Hepatic stellate cell (primary cell): ENCODE measurements around the gene CLSTN1.
"Not testable (repeated sequence)": the region's sequence is repeated elsewhere in the genome, so short reads cannot be mapped to it uniquely, and the experiment has no call there.

Experiments used
- DNase-seq: peaks from one replicate; pipeline ENCODE4 v3.0.0; 2011; ENCODE audit warnings: low spot score

Gene CLSTN1

DNA sequence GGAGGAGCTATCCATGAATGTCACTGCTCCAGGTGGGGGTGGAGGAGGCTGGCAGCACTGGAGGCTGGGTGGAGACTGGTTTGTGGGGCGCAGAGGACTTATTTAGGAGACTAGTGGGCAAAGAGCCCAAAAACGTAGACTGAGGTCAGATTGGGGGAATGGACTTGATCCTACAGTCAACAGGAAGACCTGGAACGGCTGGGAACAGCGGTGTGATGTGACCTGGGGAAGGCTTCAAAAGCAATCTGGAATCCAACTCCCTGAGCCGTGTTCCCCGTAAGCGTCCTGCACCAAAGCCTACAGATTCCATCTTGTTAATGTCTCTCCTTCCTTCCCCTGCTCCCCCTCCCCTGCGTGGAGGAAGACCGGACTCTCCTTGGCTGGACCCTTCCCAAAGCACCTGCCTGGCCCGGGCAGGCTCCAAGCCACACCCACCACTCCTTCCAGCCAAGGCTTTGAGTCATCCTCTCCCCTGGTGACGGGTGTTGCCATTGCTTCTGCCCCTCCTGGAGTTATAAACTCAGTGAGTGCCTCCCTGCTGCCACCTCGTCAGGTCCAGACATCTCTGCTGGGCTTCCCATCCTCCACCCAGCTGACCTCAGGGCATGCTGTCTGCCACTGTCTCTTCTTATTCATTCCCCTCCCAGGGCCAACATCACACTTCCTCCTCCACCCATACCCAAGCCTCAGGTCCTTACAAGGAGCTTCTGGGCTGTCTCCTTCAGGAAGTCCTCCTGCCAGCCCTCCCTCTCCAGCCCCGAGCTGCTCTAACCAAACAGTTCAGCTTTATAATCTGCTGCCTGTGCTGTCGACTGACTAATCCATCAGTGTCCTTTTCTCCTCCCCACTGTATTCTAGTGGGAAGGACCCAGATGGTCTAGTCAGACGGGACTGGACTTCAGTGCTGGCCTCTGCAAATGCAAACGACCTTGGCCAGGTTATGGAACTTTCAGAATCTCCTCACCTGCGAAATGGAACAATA is 1.6 kb upstream of the CLSTN1 start:
- peak; percentile 78 for DNase-seq

DNA sequence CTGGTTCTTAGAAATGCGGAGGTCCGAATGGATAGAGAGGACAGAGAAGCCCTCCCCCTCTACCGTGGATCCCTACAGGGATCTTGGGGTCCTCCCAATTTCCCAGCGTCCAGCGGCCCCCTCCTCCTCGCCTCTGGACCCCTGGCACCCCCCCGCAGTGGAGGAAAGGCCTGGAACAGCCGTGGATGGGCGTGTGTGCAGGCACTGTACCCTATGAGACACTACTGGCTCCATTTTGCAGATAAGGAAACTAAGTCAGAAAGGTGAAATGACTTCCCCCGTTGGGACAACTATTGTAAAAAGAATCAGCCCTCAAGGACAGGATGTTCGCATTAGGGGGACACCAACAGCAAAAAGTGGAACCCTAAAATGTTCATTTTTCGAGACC is 931 bp upstream of the CLSTN1 start:
- no peak for DNase-seq

- peak; percentile 46 for DNase-seq
Measured at GRCh38 chr1:9823693-9823942, 147 bp downstream of the CLSTN1 start.

- peak; percentile 39 for DNase-seq
Measured at GRCh38 chr1:9822897-9823692, 670 bp downstream of the CLSTN1 start.

DNA sequence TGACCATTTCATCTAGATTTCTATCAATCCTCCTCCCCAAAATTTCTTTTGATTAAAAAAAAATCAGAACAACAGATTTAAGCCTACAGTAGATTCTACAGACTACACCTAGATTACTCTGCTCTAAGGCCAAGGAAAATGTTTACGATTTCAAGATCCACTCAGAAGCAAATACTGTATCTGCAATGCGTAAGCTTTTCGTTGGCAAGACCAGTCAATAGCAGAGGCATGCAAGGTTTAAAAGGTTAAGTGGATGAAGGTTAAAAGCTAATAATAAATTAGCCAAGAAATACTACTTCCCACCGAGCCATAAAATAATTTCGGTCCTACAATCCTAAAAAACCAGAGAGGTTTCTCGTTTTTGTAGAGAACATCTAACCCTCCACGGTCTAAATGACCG is 1.3 kb downstream of the CLSTN1 start:
- no peak for DNase-seq

- DNase-seq = no peak
Measured at GRCh38 chr1:9821710-9822109, 2.1 kb downstream of the CLSTN1 start.

- no peak for DNase-seq
Measured at GRCh38 chr1:9820521-9820920, 3.2 kb downstream of the CLSTN1 start.

DNA sequence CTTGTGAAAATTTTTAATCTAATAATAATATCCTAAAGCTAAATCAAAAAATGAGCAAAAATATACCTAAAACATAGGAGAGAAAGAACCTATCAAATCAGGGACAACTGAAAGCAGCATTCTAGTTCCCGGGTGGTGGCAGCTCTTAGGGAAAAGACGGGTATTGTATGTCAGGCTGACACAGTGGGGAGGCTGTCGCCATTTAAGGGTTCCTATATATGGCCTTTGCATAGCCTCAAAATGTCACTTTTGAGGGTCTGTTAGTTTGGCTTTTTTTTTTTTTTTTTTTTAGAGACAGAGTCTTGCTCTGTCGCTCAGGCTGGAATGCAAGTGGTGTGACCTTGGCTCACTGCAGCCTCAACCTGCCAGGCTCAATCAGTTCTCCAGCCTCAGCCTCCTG is 6.0 kb downstream of the CLSTN1 start:
- DNase-seq = no peak

GRCh38 chr1:9816199-9816598 is 7.6 kb downstream of the CLSTN1 start:
- no peak for DNase-seq

- no peak for DNase-seq
Measured at GRCh38 chr1:9815150-9815549, 8.6 kb downstream of the CLSTN1 start.

GRCh38 chr1:9814619-9815018 is 9.1 kb downstream of the CLSTN1 start:
- DNase-seq = no peak

DNA sequence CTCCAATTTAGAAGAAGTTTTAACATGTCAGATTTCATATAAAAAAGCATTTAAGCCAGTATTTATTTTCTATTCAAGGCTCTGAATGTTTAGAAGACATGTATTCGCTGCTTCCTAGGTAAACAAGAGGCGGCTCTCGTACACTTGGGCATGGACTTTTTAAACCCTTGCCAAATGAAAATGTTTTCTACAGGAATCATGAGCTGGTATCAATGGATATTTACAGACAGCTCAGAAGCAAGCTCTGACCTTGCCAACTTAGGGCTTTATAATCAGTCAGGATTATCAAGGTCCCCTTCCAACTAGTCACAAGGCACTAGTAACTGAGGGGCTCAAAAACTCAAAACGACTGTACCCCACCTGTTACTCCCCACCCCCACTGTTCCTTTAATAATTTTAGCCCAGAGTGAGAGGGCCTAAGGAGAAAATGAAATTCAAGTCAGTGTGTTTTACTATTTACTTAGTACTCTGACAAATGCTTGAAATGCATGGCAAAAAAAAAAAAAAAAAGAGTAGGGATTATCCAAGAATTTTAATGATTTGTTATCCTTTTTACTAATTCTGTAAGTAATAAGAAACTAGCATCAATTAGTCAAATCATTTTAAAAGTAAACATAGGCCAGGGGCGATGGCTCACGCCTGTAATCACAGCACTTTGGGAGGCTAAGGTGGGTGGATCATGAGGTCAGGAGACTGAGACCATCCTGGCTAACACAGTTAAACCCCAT is 12.4 kb downstream of the CLSTN1 start:
- DNase-seq = no peak

- DNase-seq = no peak
Measured at GRCh38 chr1:9809100-9809510, 14.7 kb downstream of the CLSTN1 start.

- no peak for DNase-seq
Measured at GRCh38 chr1:9808459-9808858, 15.3 kb downstream of the CLSTN1 start.

DNA sequence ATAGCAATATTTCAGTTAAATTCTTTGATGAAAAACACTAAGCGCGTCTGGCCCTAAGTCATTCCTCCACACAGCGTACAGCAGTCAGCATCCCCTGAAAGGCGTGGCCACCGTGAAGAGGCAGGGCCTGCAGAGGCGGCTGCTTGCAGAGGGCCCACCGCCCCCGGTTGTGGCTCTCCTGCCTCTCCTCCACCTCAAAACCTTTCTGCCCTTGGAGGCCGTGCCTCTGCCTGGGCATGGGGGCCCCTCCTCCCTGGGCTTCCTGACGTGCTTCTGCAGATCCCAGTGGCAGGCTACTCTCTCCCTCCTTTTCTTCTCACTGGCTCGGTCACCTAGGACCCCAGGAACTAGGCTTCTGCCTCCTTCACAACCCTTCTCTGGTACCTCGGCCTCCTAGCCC is 16.2 kb downstream of the CLSTN1 start:
- DNase-seq = no peak

DNA sequence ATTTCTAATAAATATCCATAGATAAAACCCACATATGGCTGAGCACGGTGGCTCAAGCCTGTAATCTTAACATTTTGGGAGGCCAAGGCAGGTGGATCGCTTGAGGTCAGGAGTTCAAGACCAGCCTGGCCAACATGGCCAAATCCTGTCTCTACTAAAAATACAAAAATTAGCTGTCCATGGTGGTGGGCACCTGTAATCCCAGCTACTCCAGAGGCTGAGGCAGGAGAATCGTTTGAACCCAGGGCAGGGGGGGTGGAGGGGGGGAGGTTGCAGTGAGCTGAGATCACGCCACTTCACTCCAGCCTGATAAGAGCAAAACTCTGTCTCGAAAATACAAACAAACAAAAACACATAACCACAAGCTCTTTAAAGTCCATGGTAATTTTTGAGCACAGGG is 17.8 kb downstream of the CLSTN1 start:
- not testable (repeated sequence) for DNase-seq

GRCh38 chr1:9805006-9805508 is 18.7 kb downstream of the CLSTN1 start:
- no peak for DNase-seq

DNA sequence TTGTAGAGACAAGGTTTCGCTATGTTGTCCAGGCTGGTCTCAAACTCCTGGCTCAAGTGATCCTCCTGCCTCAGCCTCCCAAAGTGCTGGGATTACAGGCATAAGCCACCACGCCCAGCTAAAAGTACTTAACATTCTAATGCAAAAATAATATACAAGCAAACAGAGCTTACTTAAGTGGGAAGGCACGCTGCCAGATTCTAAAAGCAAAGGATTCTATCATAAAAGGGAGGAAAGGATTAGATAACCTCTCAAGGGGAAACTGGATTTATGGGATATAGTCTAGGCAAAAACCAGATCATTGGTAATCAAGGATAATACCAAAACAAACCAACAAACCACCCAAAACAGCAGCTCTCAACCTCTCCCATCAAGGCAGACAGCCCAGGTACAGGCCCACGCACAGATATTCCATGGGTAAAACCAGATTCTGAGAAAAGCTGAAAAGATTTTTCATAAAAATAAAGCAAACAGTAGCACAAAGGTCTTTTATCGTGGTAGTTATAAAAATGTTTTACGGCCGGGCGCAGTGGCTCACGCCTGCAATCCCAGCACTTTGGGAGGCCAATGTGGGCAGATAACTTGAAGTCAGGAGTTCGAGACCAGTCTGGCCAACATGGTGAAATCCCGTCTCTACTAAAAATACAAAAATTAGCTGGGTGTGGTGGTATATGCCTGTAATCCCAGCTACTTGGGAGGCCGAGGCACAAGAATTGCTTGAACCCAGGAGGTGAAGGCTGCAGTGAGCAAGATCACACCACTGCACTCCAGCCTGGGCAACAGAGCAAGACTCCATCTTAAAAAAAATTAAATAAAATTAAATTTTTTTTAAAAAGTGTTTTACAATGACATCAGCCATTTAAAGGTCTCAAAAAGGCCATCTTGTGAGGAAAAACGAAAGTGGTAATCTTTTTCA is 20.5 kb downstream of the CLSTN1 start:
- not testable (repeated sequence) for DNase-seq

GRCh38 chr1:9801909-9802308 is 21.9 kb downstream of the CLSTN1 start:
- DNase-seq = no peak

GRCh38 chr1:9798236-9799130 is 25.3 kb downstream of the CLSTN1 start:
- peak; percentile 46 for DNase-seq
